Astrocyte of the hippocampus (primary cell): Measurements from ENCODE around the gene DLG2.
"Not testable (repeated sequence)": the region's sequence is repeated elsewhere in the genome, so short reads cannot be mapped to it uniquely, and the experiment has no call there.

Experiments
- DNase-seq: peaks from one replicate; pipeline ENCODE4 v3.0.0; 2011; ENCODE audit warnings: low read depth, low spot score

Gene DLG2

DNA sequence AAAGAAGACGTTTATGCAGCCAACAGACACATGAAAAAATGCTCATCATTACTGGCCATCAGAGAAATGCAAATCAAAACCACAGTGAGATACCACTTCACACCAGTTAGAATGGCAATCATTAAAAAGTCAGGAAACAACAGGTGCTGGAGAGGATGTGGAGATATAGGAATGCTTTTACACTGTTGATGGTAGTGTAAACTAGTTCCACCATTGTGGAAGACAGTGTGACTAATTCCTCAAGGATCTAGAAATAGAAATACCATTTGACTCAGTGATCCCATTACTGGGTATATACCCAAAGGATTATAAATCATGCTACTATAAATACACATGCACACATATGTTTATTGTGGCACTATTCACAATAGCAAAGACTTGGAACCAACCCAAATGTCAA is 786.9 kb downstream of the DLG2 start:
- not testable (repeated sequence) for DNase-seq

- no peak for DNase-seq
Measured at GRCh38 chr11:84837402-84838069, 789.6 kb downstream of the DLG2 start.

DNA sequence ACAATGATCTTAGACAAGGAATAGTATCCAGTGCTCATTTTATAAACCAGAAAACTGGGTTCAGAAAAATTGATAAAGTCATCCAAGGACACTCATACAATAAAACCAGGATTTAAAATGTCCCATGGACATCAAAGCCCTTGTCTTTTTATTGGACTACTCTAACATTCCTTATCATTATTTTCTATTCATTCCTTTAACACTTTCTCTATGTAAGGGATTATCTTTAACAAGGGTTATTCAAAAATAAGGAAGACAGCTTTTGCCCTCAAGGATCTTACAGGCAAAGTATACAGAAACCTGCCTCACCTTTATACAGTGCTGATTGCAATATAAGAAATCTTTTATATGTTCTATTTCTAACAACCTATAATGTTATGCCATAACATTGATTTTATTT is 790.8 kb downstream of the DLG2 start:
- DNase-seq: no peak

DNA sequence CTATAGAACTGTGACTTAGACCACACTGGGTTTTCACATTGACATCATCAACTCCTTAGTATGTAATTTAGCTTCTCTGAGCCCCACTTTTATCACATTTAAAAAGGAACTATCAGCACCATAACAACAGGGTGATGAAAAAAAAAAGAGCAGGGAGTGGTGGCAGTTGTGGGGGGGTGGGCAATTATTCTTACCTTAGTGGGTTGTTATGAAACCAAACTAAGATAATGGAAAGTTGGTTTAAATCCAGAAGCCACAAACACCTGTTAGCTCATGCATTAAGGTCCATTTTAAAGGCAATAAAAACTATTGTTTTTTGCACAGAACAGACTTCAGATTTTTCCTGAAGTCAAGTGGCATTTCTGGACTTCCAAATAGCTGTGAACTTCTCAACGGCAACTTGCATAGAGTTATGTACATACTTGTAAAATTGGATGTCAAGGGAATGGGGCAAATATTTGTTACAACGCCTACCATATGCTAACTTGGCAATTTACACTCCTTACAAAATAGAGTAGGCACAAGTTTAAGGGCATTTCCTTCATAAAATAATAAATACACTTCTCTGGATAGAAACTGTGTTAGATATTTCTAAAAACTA is 793.6 kb downstream of the DLG2 start:
- no peak for DNase-seq

DNA sequence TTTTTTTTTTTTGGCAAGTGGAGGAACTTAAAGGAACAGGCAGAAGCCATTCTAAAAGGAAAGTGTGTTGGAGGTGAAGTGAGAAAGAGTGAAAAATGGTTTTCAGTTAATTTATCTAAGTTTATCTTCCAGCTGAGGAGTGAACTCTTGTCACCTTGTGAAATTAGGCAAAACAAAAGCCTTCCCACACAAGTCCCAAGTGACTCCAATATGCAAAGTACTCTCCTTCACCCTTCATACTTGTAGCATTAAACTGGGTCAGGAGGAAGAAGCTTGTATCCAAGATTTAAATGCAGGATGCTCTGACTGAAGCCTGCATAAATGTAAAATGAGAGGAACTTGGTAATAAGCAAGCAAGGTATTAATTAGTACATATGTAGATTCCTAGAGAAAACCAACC is 796.8 kb downstream of the DLG2 start:
- DNase-seq: no peak

DNA sequence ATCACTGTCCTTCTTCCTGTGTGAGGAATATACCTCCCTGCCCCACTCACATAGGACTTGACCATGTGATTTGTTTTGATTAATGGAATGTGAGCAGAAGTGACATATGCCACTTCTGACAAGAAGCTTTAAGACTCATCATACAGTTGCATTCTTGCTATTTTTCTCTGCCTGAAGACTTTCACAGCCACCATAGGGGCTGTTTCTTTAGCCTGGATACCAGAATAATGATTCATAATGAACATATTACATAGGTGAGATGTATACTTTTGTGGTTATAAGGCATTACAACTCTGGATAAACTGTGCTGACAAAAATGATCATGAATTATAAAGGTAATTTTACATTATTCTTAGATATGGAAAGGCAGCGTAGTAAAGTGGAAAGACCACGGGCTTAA is 798.0 kb downstream of the DLG2 start:
- DNase-seq: no peak

GRCh38 chr11:84828616-84829015 is 798.5 kb downstream of the DLG2 start:
- no peak for DNase-seq

DNA sequence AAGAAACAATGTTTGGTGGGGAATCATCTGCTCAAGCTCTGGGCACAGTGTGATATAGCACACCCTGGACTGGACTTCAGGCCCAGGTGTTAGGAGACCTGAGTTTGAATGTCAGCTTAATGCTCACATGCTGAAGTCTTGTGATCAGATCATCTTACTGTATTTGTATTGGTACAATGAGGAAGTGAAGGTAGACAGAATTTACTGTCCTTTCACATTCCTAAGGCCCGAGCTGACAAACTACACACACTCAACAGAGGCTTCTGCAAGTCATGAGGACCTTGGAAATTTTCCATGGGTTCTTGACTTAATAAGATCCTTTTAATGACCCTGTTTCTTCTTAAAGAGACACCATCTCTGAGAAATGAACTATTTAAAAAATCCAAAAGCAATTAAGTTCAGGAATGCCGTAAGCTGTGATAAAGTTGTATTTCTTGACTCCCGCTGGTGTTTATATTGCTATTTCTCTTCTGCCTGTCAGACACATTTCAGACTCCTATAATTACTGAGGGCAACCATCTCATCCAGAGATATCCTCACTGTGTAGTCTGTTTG is 802.0 kb downstream of the DLG2 start:
- DNase-seq: no peak

- no peak for DNase-seq
Measured at GRCh38 chr11:84824624-84825023, 802.5 kb downstream of the DLG2 start.

- peak; percentile 46 for DNase-seq
Measured at GRCh38 chr11:84819537-84819936, 807.6 kb downstream of the DLG2 start.

- peak; percentile 50 for DNase-seq
Measured at GRCh38 chr11:84819128-84819527, 808.0 kb downstream of the DLG2 start.

DNA sequence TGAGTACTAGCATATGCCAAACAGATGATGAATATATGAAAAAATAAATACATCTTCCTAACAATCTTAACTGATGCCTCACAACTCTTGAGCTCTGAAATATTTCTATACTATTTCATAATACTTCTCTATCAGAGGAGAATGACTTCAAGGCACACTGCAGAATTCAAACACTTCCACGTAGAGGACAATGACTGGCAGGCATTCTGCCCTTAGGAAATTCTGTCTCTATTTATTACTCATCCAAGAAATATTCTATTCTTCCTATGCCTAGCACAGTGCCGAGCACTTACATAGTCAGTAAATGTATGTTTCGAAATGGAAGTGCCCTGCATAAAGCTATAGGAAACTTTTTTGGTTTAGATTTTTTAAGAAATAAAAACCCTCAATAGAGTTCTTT is 809.1 kb downstream of the DLG2 start:
- DNase-seq: peak; percentile 5

- DNase-seq: no peak
Measured at GRCh38 chr11:84812471-84812969, 814.6 kb downstream of the DLG2 start.

DNA sequence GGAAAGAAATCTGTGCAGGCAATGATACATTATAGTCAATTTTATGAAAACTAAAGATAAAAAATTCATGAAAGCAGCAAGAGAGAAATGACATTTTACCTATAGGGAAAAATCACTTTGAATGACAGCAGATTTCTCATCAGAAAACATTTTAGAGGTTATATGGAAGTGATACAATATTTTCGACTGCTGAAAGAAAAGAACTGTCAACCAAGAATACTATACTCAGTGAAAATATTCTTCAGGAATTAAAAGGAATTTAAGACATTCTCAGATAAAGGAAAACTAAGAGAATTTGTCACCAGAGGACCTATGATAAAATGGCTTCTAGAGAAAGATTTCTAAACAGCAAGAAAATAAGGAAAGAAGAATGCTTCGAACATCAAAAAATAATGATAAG is 820.8 kb downstream of the DLG2 start:
- DNase-seq: no peak

DNA sequence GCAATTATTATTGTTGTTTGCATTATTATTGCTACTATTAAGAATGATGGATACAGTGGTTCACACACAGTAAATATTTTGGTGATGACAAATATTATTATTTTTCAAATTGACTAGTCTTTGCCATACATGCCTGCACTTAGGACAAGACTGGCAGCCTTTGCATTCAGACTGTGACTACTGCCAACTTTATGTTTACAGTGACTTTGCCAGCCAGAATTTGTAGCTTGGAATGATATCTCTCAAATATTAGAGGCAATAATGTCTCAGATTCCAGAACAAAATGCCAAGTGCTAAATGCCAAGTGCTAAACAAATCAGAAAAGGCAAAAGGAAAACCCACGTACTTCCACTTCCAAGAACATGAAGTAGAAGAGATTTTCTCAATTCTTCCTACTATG is 823.1 kb downstream of the DLG2 start:
- DNase-seq: no peak

DNA sequence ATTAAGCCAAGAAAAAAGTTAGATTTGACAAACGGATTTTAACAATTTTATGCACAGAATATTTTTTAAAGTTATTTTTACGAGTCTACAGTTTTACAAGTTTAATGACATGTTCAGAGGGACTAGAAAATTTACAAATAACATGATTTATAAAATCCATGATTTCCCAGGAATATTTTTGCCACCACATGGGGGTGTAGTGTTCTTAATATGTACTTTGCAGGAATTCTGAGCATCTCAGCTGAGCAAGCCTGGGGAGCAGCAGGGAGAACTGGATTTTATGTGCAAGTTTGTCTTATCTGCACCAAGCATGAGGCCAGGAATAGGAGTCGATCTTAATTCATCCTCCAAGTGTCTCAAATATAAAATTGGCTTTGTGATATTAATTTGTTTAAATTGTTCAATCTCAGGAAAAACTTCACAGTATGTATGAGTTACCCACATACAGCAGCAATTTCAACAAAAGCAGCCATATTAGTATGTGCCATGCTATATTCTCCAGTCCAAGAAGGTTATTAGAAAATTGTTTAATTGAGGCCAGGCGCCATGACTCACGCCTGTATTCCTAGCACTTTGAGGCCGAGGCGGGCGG is 826.3 kb downstream of the DLG2 start:
- DNase-seq: peak; percentile 60

DNA sequence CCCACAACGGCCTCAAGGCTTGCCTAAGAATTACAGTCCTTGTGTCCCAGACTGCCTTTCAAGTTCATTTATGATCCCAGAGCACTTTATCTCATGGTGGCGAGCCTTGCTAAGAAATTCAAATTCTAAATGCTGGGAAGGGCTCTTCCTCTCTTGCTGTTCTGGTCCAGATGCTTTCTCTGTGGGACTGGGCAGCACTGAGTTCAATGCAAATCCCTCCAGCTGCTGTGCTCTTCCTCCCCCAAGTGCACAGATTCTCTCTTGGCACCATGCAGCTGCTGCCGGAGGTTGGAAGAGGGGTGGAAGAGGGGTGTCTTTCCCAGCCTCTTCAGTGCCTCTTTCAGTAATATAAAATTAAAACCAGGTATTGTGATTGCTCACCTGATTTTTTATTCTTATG is 828.0 kb downstream of the DLG2 start:
- DNase-seq: no peak

- no peak for DNase-seq
Measured at GRCh38 chr11:84795698-84796097, 831.4 kb downstream of the DLG2 start.

DNA sequence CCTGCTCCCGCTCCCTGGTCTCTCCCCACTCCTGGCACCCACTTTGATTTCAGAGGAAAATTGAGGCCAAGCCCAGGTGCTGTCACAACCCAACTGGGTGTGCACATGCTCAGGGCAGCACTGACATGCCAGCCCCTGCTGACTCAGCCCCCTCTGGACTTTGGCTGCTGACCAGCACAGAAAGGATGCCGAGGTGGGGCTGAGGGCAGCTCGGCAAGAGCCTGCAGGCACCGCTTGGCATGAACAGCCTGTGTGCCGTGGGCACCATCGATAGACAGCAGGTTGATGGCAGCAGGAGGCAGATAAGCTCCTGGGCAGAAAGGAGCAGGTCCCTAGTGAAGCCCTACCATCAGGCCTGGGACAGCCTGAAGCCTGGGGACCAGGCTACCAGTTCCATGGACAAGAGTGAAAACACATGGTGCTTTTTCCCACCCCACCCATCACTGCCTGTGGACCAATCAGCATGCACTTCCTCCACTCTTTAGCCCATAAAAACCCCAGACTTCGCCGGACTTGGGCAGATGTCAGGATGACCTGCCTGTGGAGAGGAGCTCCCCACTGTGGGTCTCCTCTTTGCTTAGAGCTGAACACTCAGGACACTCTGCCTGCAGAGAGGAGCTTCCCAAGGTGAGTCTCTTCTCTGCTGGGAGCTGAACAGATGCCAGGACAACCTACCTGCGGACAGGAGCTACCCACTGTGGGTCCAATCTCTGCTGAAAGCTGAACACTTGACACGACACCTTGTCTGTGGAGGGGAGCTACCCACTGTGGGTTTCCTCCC is 832.3 kb downstream of the DLG2 start:
- DNase-seq: no peak

- no peak for DNase-seq
Measured at GRCh38 chr11:84793318-84793717, 833.8 kb downstream of the DLG2 start.

DNA sequence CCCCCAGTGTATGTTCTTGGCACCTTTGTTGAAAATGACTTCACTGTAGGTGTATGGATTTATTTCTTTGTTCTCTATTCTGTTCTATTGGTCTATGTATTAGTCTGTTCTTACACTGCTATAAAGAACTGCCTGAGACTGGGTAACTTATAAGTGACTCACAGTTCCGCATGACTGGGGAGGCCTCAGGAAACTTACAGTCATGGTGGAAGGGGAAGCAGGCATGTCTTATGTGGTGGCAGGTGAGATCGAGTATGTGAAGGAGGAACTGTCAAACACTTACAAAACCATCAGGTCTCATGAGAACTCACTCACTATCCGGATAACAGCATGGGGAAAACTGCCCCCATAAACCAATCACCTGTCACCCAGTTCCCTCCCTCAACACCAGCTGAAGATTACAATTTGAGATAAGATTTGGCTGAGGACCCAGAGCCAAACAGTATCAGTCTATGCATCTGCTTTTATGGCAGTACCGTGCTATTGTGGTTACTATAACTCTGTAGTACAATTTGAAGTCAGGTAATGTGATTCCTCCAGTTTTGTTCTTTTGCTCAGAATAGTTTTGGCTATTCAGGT is 836.2 kb downstream of the DLG2 start:
- DNase-seq: no peak

- DNase-seq: peak; percentile 23
Measured at GRCh38 chr11:84788220-84788619, 838.9 kb downstream of the DLG2 start.
